ACHN (cell line): ENCODE measurements around the gene TGIF2LY.
"Not testable (repeated sequence)": the region's sequence is repeated elsewhere in the genome, so short reads cannot be mapped to it uniquely, and the experiment has no call there.

Experiments
- DNase-seq: peaks from one replicate; pipeline ENCODE4 v3.0.0-alpha.2; 2015
- in situ Hi-C: cut with HindIII; loops from 2 replicates; pipeline ENCODE4 v1.10.0; 2017; ENCODE audit warnings: low sequenced_read_pairs, low pct_ligation_motif_present, low pct_unique_long_range_greater_than_20kb

The TGIF2LY gene

GRCh38 chrY:3578767-3579166 is at the start of gene TGIF2LY:
TGIF2LY (plus strand) TSS chrY:3579067; CDS start chrY:3579245, 178 bp downstream.
- in situ Hi-C loops, DNase-seq: not testable (repeated sequence)
